ENCODE data around the gene SEMA4D. TPM values are rescaled to one million over a fixed set of nuclear protein-coding genes. Genes with fewer than 3 reads are reported as not detected.
A peak's percentile ranks its signal among the peaks of the same experiment; 100 is the strongest.

Gene SEMA4D
- total and polyA plus RNA-seq, 7 donors: 1.4 to 35.1 (median 4.6) TPM

GRCh38 chr9:89315482-89315881 is 182.4 kb downstream of the SEMA4D start:
- peaks cover 0 to 1% (median 0%) of the 10 kb centered on the region in 4 donors for H3K36me3 ChIP-seq
- no peak overlapping the region for H3K27ac ChIP-seq
- no peak for DNase-seq
- TF ChIP-seq POLR2AphosphoS5 (IDR thresholded peaks at IDR 0.05) (no peak), EP300 (IDR thresholded peaks at IDR 0.05) (no peak)
- H3K4me1 ChIP-seq: peaks cover 0 to 45% (median 32%) of the 10 kb centered on the region in 4 donors
- intact Hi-C loops (cut with DNase I): no loop called here
- H3K4me3 ChIP-seq: no peak overlapping the region
- H3K9me3 ChIP-seq: no peaks in the 10 kb centered on the region
- no peaks in the 10 kb centered on the region for H3K27me3 ChIP-seq

GRCh38 chr9:89314955-89315354 is 183.0 kb downstream of the SEMA4D start:
- Histone ChIP-seq H3K9me3 (no peaks in the 10 kb centered on the region), H3K36me3 (no peaks in the 10 kb centered on the region), H3K4me1 (peaks cover 0 to 45% (median 28%) of the 10 kb centered on the region in 4 donors), H3K27ac (no peak overlapping the region), H3K4me3 (no peak overlapping the region), H3K27me3 (no peaks in the 10 kb centered on the region)
- 94 to 96% methylated on average over 1 of the region's 1 CpG for WGBS, 2 donors
- TF ChIP-seq POLR2A (IDR thresholded peaks at IDR 0.05) (no peak), POLR2AphosphoS5 (IDR thresholded peaks at IDR 0.05) (no peak)
- DNase-seq: no peak
- intact Hi-C loops (cut with DNase I): no loop called here

GRCh38 chr9:89313842-89314241 is 184.1 kb downstream of the SEMA4D start:
- Histone ChIP-seq H3K4me1 (peaks cover 0 to 42% (median 28%) of the 10 kb centered on the region in 4 donors), H3K27me3 (no peaks in the 10 kb centered on the region), H3K4me3 (no peak overlapping the region), H3K36me3 (no peaks in the 10 kb centered on the region), H3K27ac (no peak overlapping the region), H3K9me3 (no peaks in the 10 kb centered on the region)
- TF ChIP-seq POLR2A (IDR thresholded peaks at IDR 0.05): no peak
- TF ChIP-seq POLR2AphosphoS5 (IDR thresholded peaks at IDR 0.05): no peak
- TF ChIP-seq CTCF (IDR thresholded peaks at IDR 0.05): no peak
- no peak for TF ChIP-seq EP300 (IDR thresholded peaks at IDR 0.05)
- intact Hi-C loops (cut with DNase I): no loop called here
- DNase-seq: no peak
- 58 to 59% methylated on average over 1 of the region's 1 CpG for WGBS, 2 donors

GRCh38 chr9:89312222-89312571 is 185.7 kb downstream of the SEMA4D start:
- Histone ChIP-seq H3K27ac (peak overlapping the region in 1 of 4 donors; percentile 100), H3K9me3 (no peaks in the 10 kb centered on the region), H3K36me3 (no peaks in the 10 kb centered on the region), H3K27me3 (no peaks in the 10 kb centered on the region), H3K4me3 (peak overlapping the region in 3 of 4 donors; percentile 78 to 97 (median 88)), H3K4me1 (peaks cover 0 to 33% (median 24%) of the 10 kb centered on the region in 4 donors)
- intact Hi-C loops (cut with DNase I): no loop called here
- 1% methylated on average over 8 of the region's 8 CpGs for WGBS, 2 donors
- TF ChIP-seq EP300 (IDR thresholded peaks at IDR 0.05): no peak
- TF ChIP-seq POLR2A (IDR thresholded peaks at IDR 0.05): no peak
- TF ChIP-seq CTCF (IDR thresholded peaks at IDR 0.05): no peak
- TF ChIP-seq POLR2AphosphoS5 (IDR thresholded peaks at IDR 0.05): no peak
- DNase-seq: no peak

- no peaks in the 10 kb centered on the region for H3K36me3 ChIP-seq
- peak overlapping the region; percentile 76 to 100 (median 99) for H3K27ac ChIP-seq
- intact Hi-C loops (cut with DNase I): no loop called here
- H3K27me3 ChIP-seq: no peaks in the 10 kb centered on the region
- peaks cover 0 to 33% (median 23%) of the 10 kb centered on the region in 4 donors for H3K4me1 ChIP-seq
- TF ChIP-seq CTCF (IDR thresholded peaks at IDR 0.05) (no peak), EP300 (IDR thresholded peaks at IDR 0.05) (no peak), POLR2AphosphoS5 (IDR thresholded peaks at IDR 0.05) (no peak), POLR2A (IDR thresholded peaks at IDR 0.05) (no peak)
- peak; percentile 67 for DNase-seq
- H3K9me3 ChIP-seq: no peaks in the 10 kb centered on the region
- WGBS, 2 donors: 0 to 1% methylated on average over 54 of the region's 54 CpGs
- H3K4me3 ChIP-seq: peak overlapping the region; percentile 51 to 97 (median 83)
These were observed 186.3 kb downstream of the SEMA4D start for GRCh38 chr9:89311346-89312221.

Small RNA genes within 50 kb of the gene (small RNA-seq; reads per million reads assigned to genes)
- gene MIR3153: 0 reads per million in 3 donors

Other genes starting within 250 kb of the SEMA4D start
- 10 to 100 TPM in 2 of 4 donors, 1 to 10 TPM in 2; 4.7 to 18.9 (median 13.5) TPM for gene CKS2, start 186.9 kb downstream of the SEMA4D start, total RNA-seq
- gene CKS2, start 186.9 kb downstream of the SEMA4D start, polyA plus RNA-seq: 100 to 1,000 TPM in 2 of 3 donors, 10 to 100 TPM in 1; 48.6 to 151 (median 129) TPM
- 10 to 100 TPM; 35.0 to 41.8 (median 39.0) TPM for gene SECISBP2, start 179.6 kb downstream of the SEMA4D start, total RNA-seq
- gene SECISBP2, start 179.6 kb downstream of the SEMA4D start, polyA plus RNA-seq: 10 to 100 TPM; 21.0 to 34.3 (median 33.5) TPM
- 10 to 100 TPM in 3 of 4 donors, 1 to 10 TPM in 1; 5.7 to 37.8 (median 17.3) TPM for gene GADD45G, start 106.9 kb upstream of the SEMA4D start, total RNA-seq
- gene GADD45G, start 106.9 kb upstream of the SEMA4D start, polyA plus RNA-seq: 10 to 100 TPM in 2 of 3 donors, 1 to 10 TPM in 1; 8.6 to 26.3 (median 21.0) TPM